Lung (tissue), 12 donors: ENCODE results near the gene SLC16A10. TPM values are rescaled to one million over a fixed set of nuclear protein-coding genes. Genes with fewer than 3 reads are reported as not detected.

Experiments
- ATAC-seq: fragments of 200-7000 bp; cut with Tn5 transposase; one replicate; pipeline ENCODE4 v1.9.1; 2020; ENCODE audit warnings: moderate number of reproducible peaks; ENCODE audit not compliant: insufficient read depth, low FRiP score
- DNase-seq, 3 donors: peaks; one replicate each; pipeline ENCODE4 v3.0.0-alpha.2; 2013 to 2017
- H3K27ac ChIP-seq, 2 donors: one replicate each; pipeline ENCODE4 v1.5.1; 2013; ENCODE audit warnings: mild to moderate bottlenecking in 2 of 2, moderate library complexity in 2 of 2, control low read depth in 1 of 2, inconsistent platforms in 1 of 2, low read depth in 1 of 2, low read length in 1 of 2
- H3K27me3 ChIP-seq, 3 donors: one replicate each; pipeline ENCODE4 v1.5.1; 2013; ENCODE audit warnings: low read length in 2 of 3; ENCODE audit not compliant: control insufficient read depth in 3 of 3, insufficient read depth in 3 of 3
- H3K36me3 ChIP-seq, 4 donors: one replicate each; pipeline ENCODE4 v1.5.1; 2013; ENCODE audit warnings: low read length in 4 of 4, mild to moderate bottlenecking in 1 of 4, moderate library complexity in 1 of 4; ENCODE audit not compliant: control insufficient read depth in 4 of 4, insufficient read depth in 4 of 4
- H3K4me1 ChIP-seq, 5 donors: one replicate each; pipeline ENCODE4 v1.5.1; 2013; ENCODE audit warnings: low read length in 5 of 5, mild to moderate bottlenecking in 2 of 5, moderate library complexity in 1 of 5; ENCODE audit not compliant: control insufficient read depth in 5 of 5, insufficient read depth in 5 of 5
- H3K4me3 ChIP-seq: one replicate; pipeline ENCODE4 v1.5.1; 2013; ENCODE audit warnings: mild to moderate bottlenecking, control low read depth, moderate library complexity
- H3K9ac ChIP-seq, 2 donors: one replicate each; pipeline ENCODE4 v1.5.1; 2013; ENCODE audit warnings: low read length in 2 of 2, control low read depth in 1 of 2; ENCODE audit not compliant: insufficient read depth in 1 of 2
- H3K9me3 ChIP-seq, 4 donors: one replicate each; pipeline ENCODE4 v1.5.1; 2013; ENCODE audit warnings: low read length in 3 of 4, mild to moderate bottlenecking in 1 of 4, moderate library complexity in 1 of 4; ENCODE audit not compliant: control insufficient read depth in 4 of 4, insufficient read depth in 3 of 4
- CTCF ChIP-seq: IDR thresholded peaks from 2 replicates; pipeline ENCODE4 v1.5.1; 2012; ENCODE audit warnings: mild to moderate bottlenecking; ENCODE audit errors: control extremely low read depth, extremely low read depth
- WGBS, 2 donors: extraction: QIAGEN DNeasy Blood & Tissue Kit; methylation state at CpG; one replicate each; pipeline ENCODE4 v1.1.7; 2013; 5-methylcytosine and 5-hydroxymethylcytosine counted together
- polyA plus RNA-seq, 2 donors: library from polyadenylated mRNA; stranded (reverse); fragments of 200-250 nt; gene quantifications; one replicate each; pipeline ENCODE4 v1.2.1, GENCODE V29; 2013
- total RNA-seq, 2 donors: library from RNA; depleted of rRNA in 1 of 2; stranded (reverse); fragments of >200 nt in 1 of 2; gene quantifications; one replicate each; pipeline ENCODE4 v1.2.1, GENCODE V29; 2014 to 2021
- donor health status: control.
- donor health status: control.
- donor health status: Bipolar disorder and iron deficiency.
- donor health status: healthy.
- donor health status: DM: yes; HTN: yes; CAD: no.

Gene SLC16A10
- total and polyA plus RNA-seq, 4 donors: 2.0 to 10.5 (median 9.6) TPM

- Histone ChIP-seq H3K9me3 (no peaks in the 10 kb centered on the region), H3K4me3 (no peak overlapping the region), H3K27ac (no peak overlapping the region), H3K4me1 (no peaks in the 10 kb centered on the region), H3K27me3 (no peaks in the 10 kb centered on the region), H3K9ac (no peak overlapping the region), H3K36me3 (no peaks in the 10 kb centered on the region)
- DNase-seq (no peak), ATAC-seq (no peak)
- TF ChIP-seq CTCF: no peak
- 0 to 46% methylated on average over 1 of the region's 1 CpG for WGBS, 2 donors
These were observed 135.0 kb downstream of the SLC16A10 start for GRCh38 chr6:111222341-111222740.

GRCh38 chr6:111228094-111228493, 140.8 kb downstream of the SLC16A10 start:
- no peak overlapping the region for H3K9ac ChIP-seq
- 82 to 90% methylated on average over 2 of the region's 2 CpGs for WGBS, 2 donors

GRCh38 chr6:111230351-111231089, 143.2 kb downstream of the SLC16A10 start:
- WGBS, 2 donors: 55 to 56% methylated on average over 2 of the region's 2 CpGs

More at GRCh38 chr6:111228094-111228493, 140.8 kb downstream of the SLC16A10 start:
- Histone ChIP-seq H3K9me3 (no peaks in the 10 kb centered on the region), H3K27me3 (no peaks in the 10 kb centered on the region), H3K36me3 (no peaks in the 10 kb centered on the region), H3K4me1 (peaks cover 0 to 21% (median 5%) of the 10 kb centered on the region in 5 donors), H3K27ac (peak overlapping the region in 1 of 2 donors; percentile 60), H3K4me3 (no peak overlapping the region)
- no peak for TF ChIP-seq CTCF
- ATAC-seq: no peak
- no peak for DNase-seq

More at GRCh38 chr6:111230351-111231089, 143.2 kb downstream of the SLC16A10 start:
- Histone ChIP-seq H3K27me3 (no peaks in the 10 kb centered on the region), H3K9me3 (no peaks in the 10 kb centered on the region), H3K4me3 (no peak overlapping the region), H3K36me3 (no peaks in the 10 kb centered on the region), H3K9ac (no peak overlapping the region), H3K4me1 (peaks cover 0 to 21% (median 5%) of the 10 kb centered on the region in 5 donors), H3K27ac (peak overlapping the region in 1 of 2 donors; percentile 72)
- ATAC-seq (no peak), DNase-seq (peak in 2 of 3 donors; percentile 84 to 89)
- TF ChIP-seq CTCF: no peak
